Stimulated activated CD4-positive, alpha-beta T cell treated with anti-CD3 and anti-CD28 coated beads, Interleukin-12 subunit alpha, Interleukin-12 subunit beta, amount 100 ng/mL, for 48 hours (primary cell): ENCODE data around the gene UCP3.

Source experiments
- DNase-seq, 3 donors: peaks; one replicate each; pipeline ENCODE4 v3.0.0-alpha.2; 2020; ENCODE audit warnings: low read depth in 2 of 3, low spot score in 1 of 3

The UCP3 gene

DNA sequence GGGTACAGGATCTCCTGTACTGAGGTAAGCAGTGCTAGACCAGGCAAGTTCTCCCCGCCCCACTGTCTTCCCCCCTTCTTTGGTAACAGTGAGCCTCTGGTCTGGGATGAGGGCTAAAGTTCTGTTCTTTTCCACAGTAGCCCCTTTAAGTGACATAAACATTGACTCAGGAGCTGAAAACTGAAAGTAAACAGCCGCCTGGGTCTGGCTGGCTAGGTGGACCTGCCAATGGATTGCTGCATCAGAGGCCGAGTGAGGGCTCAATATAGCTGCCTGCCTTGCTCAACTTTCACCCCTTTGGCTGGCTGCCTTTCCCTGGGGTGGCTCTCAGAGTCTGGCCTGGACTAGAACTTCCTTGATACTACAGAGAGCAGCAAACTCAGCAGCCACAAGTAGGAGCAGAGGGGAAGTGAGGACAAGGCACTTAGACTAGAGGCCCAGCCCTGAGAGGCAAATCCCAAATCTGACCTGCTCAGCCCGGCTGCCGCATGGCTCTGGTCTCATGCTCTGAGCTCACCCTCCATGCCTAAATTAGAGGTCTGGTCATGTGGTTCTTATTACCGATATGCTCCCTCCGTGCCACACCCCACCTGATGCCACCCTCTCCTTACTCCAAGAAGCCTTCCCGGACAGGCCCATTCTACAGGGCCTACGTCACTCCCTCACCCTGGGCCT lies 9.6 kb upstream of the UCP3 start:
- no peak for DNase-seq

DNA sequence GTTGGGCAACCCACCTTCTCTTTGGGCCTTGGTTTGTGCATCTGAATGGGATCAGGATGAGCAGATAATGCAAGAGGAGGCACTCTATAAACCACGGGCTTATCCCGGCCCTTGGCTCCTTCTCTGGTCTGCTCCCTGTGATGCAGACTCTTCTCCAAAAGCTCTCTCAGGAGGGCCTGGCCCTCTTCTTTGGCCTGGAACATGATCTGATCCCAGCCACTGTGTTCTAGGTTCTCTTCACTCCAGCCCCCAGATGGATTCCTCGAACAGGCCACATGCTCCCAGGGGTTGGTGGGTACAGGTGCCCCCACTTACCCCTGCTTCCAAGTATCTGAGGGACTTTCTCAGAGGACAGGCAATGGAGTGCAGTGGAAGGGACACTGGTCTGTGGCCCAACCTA lies 8.7 kb upstream of the UCP3 start:
- DNase-seq, result no peak

DNA sequence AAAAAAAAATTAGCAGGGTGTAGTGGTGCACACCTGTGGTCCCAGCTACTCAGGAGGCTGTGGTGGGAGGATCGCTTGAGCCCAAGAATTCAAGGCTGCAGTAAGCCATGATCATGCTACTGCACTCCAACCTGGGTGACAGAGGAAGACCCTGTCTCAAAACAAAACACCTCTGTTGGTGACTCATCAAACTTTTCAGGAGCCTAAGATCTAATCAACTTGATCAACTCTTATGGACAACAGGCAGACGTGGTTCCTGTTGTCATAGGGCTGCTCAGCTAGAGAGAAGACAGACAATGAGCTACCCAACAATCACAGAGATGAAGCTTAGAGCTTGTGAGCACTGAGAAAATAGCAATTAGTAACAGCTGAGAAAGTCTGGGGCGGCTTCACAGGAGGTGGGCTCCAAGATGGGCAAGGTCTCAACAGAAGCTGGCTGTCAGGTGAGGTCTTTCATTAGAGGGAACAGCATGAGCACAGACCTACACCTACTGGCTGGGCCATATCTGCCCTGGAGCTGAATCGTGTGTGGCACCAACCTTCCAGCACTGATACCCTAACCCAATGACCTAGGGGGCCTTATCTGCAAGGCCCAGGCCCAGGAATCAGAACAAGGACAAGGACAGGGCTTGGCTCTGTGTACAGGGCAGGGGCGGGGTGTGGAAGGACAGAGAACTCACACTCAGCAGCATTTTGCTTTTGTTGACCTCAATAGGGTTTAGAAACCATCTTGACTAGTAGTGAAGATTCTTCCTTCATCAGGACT lies 7.2 kb upstream of the UCP3 start:
- DNase-seq, result no peak

DNA sequence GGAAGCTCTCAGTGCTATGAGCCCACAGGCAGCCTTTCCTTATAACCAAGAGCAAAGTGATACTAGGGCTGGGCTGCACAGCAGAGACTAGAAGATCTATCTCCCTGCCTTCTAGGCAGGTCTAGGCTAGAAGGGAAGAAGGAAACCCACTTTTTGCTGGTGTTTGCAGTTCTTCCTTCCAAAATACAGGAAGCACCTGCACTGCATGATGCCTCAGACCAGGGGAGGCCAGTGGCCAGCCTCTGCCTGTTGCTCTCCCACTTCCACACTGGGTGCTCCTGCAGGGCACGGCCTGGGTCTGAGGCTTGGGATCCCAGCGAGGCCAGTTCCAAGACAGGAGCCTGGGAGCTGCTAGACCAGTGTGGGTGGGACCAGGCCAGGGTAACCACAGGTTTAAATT lies 6.0 kb upstream of the UCP3 start:
- no peak for DNase-seq

DNA sequence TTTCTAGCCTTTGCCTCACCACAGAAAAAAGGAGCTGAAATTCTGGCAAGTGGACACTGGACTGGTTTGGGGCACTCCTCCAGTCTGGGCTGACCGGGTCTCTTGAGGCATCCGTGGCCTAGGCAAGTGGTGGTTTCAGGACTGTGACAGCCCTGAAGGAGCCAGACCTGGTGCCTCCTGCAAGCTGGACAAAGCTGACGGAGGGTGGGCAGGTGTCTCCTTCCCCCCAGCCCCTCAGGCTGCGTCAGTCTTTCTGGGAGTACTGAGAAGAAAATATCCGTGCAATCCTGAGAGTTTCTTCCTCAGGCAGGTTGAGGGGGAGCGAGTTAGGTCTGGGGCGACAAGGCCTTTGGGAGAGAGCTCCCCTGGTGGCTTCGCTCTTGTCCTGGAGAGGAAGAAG lies 4.3 kb upstream of the UCP3 start:
- no peak for DNase-seq

DNA sequence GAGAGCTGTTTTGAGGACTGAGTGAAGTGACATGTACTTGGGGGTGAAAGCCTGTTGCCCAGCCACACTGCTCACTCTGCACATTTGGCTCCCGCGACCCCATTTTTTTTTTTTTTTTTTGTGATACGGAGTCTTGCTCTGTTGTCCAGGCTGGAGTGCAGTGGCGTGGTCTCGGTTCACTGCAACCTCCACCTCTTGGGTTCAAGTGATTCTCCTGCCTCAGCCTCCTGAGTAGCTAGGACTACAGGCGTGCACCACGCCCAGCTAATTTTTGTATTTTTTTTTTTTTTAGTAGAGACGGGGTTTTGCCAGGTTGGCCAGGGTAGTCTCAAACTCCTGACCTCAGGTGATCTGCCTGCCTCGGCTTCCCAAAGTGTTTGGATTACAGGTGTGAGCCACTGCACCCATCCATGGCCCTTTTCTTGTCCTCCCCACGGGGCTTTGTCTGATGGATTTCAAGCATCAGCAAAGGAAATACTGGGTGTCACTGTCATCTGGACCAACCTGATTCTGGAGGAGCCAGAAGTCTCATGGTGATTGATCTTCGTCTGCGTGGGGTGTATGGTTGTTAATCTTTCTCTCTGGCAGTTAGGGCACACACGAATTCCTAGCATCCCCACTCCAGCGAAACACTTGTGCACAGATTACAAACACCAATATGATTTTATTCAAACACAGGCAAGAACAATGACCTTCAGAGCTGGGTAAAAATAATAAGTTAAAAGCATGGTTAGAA lies 3.4 kb upstream of the UCP3 start:
- DNase-seq, result no peak

DNA sequence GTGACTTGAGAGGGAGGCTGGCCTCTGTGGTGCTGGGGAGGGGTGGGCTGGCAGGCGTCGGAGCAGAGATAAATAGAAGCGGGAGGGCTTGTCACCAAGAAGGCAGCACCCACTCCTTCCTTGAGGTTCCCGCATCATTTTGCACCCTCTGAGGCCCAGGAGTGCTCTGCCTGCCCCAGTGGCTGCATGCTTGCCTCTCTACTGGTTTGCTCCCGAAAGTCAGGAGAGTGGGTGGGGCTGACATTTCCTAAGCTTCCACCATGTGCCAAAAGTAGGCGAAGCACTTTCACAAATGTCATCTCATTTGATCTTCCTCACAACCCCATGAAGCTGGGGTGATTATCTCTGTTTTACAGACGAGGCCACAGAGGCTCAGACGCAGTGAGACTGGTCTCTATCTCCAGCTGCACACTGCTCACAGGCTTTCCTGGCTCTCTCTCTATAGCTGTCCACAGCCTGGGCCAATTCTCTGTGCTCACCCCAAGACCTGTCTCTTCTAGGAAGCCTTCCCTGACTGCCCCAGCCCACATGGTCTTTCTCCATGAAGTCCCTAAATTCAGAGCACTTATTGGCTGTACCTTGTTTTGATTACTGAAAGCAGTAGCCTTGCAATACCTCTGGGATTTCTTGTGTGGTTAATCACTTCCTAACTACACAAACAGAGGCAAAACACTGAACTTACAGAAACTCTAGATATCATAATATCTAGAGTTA lies 2.6 kb upstream of the UCP3 start:
- DNase-seq, result peak; percentile 42 to 64 (median 59)

DNA sequence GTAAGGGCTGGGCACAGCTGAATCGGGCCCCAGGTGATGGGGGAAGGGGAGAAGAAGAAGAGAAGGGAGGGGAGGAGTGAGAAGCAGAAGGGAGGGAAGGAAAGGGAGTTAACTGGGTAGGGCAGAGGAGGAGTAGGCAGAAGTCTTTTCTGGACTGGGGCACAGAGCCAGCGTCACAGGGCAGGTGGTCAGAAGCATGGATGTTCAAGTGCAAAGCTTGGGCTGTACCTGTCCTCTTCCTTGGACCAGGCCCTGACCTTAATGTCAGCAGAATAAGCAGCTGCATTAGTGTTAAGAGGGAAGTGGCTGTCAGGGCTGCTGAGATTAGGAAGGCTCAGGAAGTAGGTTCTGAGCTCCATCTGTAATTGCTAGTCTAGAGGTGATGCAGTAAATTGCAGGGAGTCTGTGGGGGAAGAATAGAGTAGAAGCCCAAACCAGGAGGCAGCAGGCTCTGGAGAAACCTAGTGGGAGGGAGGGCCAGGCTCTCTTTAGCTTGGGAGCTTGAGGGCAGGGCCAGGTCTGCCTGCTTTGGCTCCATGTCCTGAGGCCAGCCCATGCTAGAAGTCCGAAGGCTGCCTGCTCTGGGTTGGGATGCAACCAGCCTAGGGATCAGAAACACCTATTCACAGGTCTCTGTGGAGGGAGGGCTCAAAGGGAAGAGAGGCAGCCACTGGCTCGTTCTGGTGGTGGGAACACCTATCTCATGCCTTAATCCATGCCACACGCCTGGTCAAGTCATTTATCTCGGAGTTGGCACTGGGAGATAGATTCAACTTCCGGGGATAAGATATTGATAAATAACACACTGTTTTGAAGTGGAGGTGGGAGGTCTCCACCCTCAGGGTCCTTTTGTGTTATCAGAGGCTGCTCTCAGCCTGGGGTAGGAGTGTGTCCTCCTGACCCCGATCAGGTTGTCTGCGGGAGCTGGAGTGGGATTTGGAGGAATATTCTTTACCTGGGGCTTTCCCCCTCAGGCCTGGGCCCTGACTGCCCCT lies 1.7 kb upstream of the UCP3 start:
- DNase-seq, result no peak

DNA sequence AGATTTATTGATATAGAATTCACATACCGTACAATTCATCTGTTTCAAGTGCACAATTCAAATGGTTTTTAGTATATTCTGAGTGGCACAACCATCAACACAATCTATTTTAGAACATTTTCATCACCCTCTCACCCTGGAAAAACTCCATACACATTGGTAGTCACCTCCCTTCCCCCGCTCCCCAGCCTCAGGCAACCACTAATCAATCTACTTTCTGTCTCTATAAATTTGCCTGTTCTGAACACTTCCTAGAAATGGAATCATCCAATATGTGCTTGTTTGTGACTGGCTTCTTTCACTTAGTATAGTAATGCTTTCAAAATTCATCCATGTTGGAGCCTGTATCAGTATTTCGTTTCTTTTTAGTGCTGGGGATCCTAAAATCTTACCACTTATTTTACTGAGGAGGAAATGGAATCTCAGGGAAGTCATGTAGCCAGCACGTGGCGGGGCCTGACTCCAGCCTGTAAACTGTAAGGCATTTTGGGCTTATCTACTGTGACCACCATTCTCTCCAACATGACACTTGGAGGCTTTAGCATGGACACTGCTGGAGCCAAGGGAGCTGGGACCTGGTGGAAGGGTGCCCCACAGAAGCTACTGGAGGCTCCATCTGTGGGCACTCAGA lies 905 bp upstream of the UCP3 start:
- DNase-seq, result peak in 1 of 3 donors; percentile 46

DNA sequence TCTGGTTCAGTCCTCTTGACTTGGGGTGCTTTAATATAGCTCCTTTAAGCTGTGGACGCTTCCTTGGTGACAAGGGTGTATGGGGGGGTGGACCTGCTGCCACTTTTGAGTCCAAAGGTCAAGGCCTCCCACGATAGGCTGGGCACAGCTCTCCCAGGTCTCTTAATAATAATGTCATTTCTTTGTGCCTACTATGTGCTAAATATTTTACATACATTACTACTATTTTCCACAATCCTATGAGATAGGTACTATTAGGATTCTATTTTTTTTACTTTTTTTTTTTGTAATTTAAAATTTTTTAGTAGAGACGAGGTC lies 304 bp upstream of the UCP3 start:
- DNase-seq, result no peak

DNA sequence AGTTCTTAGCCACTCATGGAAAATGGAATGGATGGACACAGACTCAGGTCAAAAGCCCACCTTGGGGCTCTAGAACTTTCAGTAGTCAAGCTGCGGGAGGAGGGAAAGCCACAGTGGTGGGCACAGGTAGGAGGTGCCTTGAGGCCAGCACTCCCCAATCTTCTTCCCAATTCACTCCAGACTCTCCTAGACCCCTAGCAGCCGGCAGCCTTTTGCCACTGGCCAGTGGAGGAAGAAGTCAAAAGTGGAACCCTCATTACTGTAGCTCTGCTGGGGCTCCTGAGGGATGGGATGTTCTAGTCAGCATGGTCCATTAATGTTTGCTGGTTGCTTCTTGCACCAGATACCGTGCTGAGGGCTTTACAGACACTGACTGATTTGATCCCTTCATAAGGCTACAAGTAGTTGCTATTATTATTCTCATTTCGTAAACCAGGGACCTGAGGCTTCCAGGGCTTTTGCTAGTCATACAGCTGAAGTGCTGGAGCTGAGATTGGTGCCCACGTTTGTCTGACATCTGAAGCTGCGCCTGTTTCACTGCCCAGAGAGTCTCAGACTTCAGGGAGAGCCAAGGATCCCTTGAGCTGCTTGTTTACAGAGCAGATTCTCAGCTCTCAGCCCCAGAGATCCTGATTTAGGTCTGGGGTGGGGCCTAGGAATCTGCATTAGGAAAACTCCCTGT lies 1.1 kb downstream of the UCP3 start:
- no peak for DNase-seq

DNA sequence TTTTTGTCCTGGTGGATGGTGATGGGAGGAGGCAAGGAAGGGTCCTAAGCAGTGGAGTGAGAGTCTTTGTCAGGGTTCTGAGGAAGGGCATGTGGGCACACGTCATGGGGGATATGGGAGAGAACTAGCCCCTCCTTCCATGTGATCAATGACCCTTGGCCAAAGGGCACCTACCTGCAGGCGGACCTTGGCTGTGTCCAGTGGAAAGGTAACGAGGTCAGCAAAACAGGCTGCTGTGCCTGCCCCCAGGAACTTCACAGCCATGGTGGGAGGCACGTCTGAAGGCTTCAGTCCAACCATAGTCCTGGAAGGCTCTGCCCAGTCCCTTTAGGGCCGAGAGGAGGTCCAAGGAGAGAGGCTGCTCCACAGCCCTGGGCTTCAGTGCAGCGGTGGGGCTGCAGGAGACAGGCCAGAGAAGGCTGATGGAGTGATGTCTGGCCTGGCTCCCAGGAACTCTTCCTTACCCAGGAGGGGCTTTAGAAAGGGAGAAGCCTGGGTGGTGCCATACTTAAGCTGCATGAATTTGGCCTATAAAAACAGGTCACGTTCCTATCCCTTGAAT lies 2.1 kb downstream of the UCP3 start:
- no peak for DNase-seq

DNA sequence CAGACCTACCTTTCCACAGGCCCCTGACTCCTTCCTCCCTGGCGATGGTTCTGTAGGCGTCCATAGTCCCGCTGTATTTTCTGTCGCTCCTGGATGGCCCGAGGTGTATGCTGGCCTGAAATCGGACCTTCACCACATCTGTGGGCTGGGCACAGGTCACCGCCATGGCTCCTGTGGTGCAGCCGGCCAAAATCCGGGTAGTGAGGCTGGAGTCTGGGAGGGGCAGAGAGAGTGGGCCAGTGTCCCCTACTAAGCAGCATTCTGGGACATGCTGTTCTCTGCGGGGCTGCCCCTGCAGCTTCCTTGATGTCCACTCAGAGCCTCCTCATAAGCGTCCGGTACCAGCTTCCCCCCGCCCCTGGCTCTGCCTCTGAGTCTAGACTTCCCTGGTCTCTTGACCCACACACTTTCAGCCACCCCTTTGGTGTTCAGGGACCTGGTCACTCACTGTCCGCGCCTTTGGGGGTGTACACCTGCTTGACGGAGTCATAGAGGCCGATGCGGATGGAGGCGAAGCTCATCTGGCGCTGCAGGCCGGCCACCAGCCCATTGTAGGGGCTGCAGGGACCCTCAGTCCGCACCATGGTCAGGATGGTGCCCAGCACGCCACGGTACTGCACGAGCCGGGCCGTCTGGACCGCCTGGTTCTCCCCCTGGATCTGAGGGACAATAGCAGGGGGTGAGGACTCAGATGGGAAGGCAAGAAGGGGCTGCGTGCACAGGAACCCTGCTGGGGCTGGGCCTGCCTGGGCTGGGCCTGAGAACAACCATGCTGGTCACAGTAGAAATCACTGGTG lies 3.0 kb downstream of the UCP3 start:
- no peak for DNase-seq

DNA sequence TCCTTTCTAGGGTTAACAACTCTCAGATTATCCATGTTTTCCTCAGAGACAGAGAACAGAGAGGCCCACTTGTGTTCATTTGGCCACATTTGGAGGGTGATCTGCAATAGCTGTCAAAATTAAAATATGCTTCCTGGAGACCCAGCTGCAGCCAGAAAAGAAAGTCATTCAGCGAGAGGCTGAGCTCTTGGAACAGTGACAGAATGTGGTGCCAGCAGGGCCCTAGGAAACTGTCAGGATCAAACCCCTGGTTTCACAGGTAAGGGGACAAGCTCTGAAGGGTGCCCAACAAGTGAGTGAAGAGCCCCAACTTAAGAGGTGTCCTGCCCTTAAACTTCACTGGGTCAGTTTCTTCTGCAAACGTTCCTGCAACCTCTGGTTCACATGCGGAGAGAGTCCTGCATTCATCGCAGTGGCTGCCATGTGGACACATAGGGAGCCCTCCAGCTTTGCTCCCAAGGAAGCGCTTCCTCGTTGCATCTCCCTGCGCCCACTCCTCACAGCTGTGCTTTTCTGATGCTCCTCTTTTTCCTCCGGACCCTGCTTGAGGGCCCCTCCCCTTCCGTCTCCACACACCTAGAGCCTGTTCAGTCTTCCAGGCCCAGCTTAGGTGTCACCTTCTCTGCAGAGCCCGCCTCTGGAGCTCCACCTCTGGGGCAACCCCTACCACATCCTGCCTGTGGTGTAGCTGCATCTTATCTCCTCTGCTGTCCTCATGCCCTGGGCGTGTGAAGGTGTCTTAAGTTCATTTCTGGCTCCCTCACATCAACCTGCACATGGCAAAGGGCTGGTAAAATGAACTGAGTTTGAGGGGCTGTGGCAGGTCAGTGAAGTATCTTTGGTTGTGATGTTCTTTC lies 3.9 kb downstream of the UCP3 start:
- peak; percentile 60 to 73 (median 67) for DNase-seq

DNA sequence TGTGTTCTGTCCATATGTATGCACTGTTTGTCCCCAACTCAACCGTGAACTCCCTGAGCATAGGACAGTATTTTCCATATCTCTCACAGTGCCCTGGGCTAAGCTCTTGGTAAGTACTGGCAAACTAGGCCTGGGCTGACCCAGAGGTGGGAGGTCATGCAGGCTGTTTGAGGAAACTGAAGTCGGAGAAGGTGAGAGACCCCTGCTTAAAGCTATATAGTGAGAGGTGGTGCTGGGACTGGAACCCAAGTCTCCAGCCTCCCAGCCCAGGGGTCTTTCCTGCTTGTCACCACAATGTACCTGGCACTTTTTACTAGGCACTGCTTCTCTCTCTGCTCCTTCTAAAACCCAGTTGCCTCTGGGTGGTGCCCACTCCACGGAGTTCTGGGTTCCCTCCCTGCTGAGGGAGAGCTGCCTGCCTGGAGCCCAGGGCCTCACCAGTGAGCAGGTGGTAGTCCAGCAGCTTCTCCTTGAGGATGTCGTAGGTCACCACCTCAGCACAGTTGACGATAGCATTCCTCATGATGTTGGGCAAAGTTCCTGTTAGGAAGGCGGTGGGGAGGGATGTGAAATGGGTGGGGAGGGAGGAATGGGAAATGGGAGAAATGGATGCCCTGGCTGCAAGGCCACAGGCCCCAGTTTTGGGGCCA lies 4.7 kb downstream of the UCP3 start:
- no peak for DNase-seq

DNA sequence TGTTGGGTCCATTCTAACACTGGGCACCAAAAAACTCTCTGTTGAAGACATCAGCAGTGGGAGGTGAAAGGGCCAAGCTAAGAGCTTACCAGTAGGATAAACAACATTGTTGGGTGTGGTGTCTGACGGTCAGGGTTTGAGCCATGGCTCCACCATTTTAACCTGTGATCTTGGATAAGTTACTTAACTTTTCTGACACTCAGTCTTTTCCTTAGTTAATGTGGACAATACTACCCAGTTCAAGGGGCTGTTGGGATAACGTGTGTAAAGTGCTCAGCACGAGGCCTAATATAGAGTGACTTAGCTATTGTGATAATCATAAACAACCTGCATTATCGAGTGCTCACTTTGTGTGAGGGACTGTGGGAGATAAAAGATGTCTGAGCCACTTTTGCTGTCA lies 6.1 kb downstream of the UCP3 start:
- DNase-seq, result no peak

DNA sequence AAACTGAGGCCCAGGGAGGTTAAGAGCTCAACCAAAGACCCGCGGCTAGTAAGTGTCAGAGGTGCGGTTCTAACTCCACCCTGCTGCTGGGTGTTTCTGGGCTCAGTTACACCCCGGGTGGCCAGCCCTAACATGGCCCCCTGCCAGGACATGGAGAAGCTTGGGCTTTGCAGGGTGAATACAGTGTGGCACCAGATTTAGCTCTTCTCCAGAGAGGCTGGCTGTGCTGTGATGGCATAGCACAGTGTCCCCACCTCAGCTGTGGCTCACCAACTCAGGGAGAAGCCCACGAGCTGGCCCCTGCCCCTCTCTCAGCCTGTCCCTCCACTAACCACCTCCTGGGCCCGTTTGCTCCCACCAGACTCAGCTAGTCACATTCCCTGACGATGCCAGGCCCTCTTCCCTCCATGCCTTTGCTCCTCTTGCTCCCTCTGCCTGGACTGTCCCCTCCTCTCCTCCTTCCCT lies 7.0 kb downstream of the UCP3 start:
- DNase-seq, result no peak
